Lung (tissue), 12 donors: Measurements from ENCODE around the gene TTLL12. TPM values are rescaled to one million over a fixed set of nuclear protein-coding genes. Genes with fewer than 3 reads are reported as not detected.

Experiments used
- ATAC-seq: fragments of 200-7000 bp; cut with Tn5 transposase; one replicate; pipeline ENCODE4 v1.9.1; 2020; ENCODE audit warnings: moderate number of reproducible peaks; ENCODE audit not compliant: insufficient read depth, low FRiP score
- DNase-seq, 3 donors: peaks; one replicate each; pipeline ENCODE4 v3.0.0-alpha.2; 2013 to 2017
- H3K27ac ChIP-seq, 2 donors: one replicate each; pipeline ENCODE4 v1.5.1; 2013; ENCODE audit warnings: mild to moderate bottlenecking in 2 of 2, moderate library complexity in 2 of 2, control low read depth in 1 of 2, inconsistent platforms in 1 of 2, low read depth in 1 of 2, low read length in 1 of 2
- H3K27me3 ChIP-seq, 3 donors: one replicate each; pipeline ENCODE4 v1.5.1; 2013; ENCODE audit warnings: low read length in 2 of 3; ENCODE audit not compliant: control insufficient read depth in 3 of 3, insufficient read depth in 3 of 3
- H3K36me3 ChIP-seq, 4 donors: one replicate each; pipeline ENCODE4 v1.5.1; 2013; ENCODE audit warnings: low read length in 4 of 4, mild to moderate bottlenecking in 1 of 4, moderate library complexity in 1 of 4; ENCODE audit not compliant: control insufficient read depth in 4 of 4, insufficient read depth in 4 of 4
- H3K4me1 ChIP-seq, 5 donors: one replicate each; pipeline ENCODE4 v1.5.1; 2013; ENCODE audit warnings: low read length in 5 of 5, mild to moderate bottlenecking in 2 of 5, moderate library complexity in 1 of 5; ENCODE audit not compliant: control insufficient read depth in 5 of 5, insufficient read depth in 5 of 5
- H3K4me3 ChIP-seq: one replicate; pipeline ENCODE4 v1.5.1; 2013; ENCODE audit warnings: mild to moderate bottlenecking, control low read depth, moderate library complexity
- H3K9ac ChIP-seq, 2 donors: one replicate each; pipeline ENCODE4 v1.5.1; 2013; ENCODE audit warnings: low read length in 2 of 2, control low read depth in 1 of 2; ENCODE audit not compliant: insufficient read depth in 1 of 2
- H3K9me3 ChIP-seq, 4 donors: one replicate each; pipeline ENCODE4 v1.5.1; 2013; ENCODE audit warnings: low read length in 3 of 4, mild to moderate bottlenecking in 1 of 4, moderate library complexity in 1 of 4; ENCODE audit not compliant: control insufficient read depth in 4 of 4, insufficient read depth in 3 of 4
- CTCF ChIP-seq: IDR thresholded peaks from 2 replicates; pipeline ENCODE4 v1.5.1; 2012; ENCODE audit warnings: mild to moderate bottlenecking; ENCODE audit errors: control extremely low read depth, extremely low read depth
- WGBS, 2 donors: extraction: QIAGEN DNeasy Blood & Tissue Kit; methylation state at CpG; one replicate each; pipeline ENCODE4 v1.1.7; 2013; 5-methylcytosine and 5-hydroxymethylcytosine counted together
- polyA plus RNA-seq, 2 donors: library from polyadenylated mRNA; stranded (reverse); fragments of 200-250 nt; gene quantifications; one replicate each; pipeline ENCODE4 v1.2.1, GENCODE V29; 2013
- total RNA-seq, 2 donors: library from RNA; depleted of rRNA in 1 of 2; stranded (reverse); fragments of >200 nt in 1 of 2; gene quantifications; one replicate each; pipeline ENCODE4 v1.2.1, GENCODE V29; 2014 to 2021
- donor health status: control.
- donor health status: control.
- donor health status: Bipolar disorder and iron deficiency.
- donor health status: healthy.
- donor health status: DM: yes; HTN: yes; CAD: no.

TTLL12 gene
- total and polyA plus RNA-seq, 4 donors, result 15.8 to 35.5 (median 25.3) TPM

- Histone ChIP-seq H3K27ac (no peak overlapping the region), H3K27me3 (no peaks in the 10 kb centered on the region), H3K4me1 (peaks cover 0 to 8% (median 3%) of the 10 kb centered on the region in 5 donors), H3K4me3 (no peak overlapping the region), H3K9me3 (no peaks in the 10 kb centered on the region), H3K9ac (no peak overlapping the region), H3K36me3 (peaks cover 3 to 24% (median 10%) of the 10 kb centered on the region in 4 donors)
- ATAC-seq, result no peak
- no peak for TF ChIP-seq CTCF
- DNase-seq, result no peak
- WGBS, 2 donors, result 74 to 80% methylated on average over 17 of the region's 17 CpGs
Measured at GRCh38 chr22:43131773-43132501, 55.0 kb downstream of the TTLL12 start.

GRCh38 chr22:43129426-43130425 lies 57.2 kb downstream of the TTLL12 start:
- no peak overlapping the region for H3K4me3 ChIP-seq
- H3K4me1 ChIP-seq, result peaks cover 0 to 8% (median 3%) of the 10 kb centered on the region in 5 donors
- no peaks in the 10 kb centered on the region for H3K9me3 ChIP-seq
- DNase-seq (no peak), ATAC-seq (no peak)
- peaks cover 0 to 15% (median 9%) of the 10 kb centered on the region in 4 donors for H3K36me3 ChIP-seq
- WGBS, 2 donors, result 57 to 62% methylated on average over 16 of the region's 16 CpGs
- no peaks in the 10 kb centered on the region for H3K27me3 ChIP-seq
- H3K27ac ChIP-seq, result no peak overlapping the region
- H3K9ac ChIP-seq, result no peak overlapping the region
- TF ChIP-seq CTCF, result no peak

GRCh38 chr22:43128928-43129424 lies 58.0 kb downstream of the TTLL12 start:
- no peaks in the 10 kb centered on the region for H3K27me3 ChIP-seq
- H3K4me1 ChIP-seq, result peaks cover 0 to 8% (median 3%) of the 10 kb centered on the region in 5 donors
- no peak overlapping the region for H3K9ac ChIP-seq
- no peak for DNase-seq
- WGBS, 2 donors, result 45 to 56% methylated on average over 20 of the region's 20 CpGs
- no peak overlapping the region for H3K27ac ChIP-seq
- H3K36me3 ChIP-seq, result peaks cover 0 to 11% (median 3%) of the 10 kb centered on the region in 4 donors
- no peak for ATAC-seq
- no peak overlapping the region for H3K4me3 ChIP-seq
- TF ChIP-seq CTCF, result no peak
- H3K9me3 ChIP-seq, result no peaks in the 10 kb centered on the region
